Fibroblast of lung (primary cell): ENCODE data around the gene TRIM14.

Source experiments
- EZH2 ChIP-seq: IDR thresholded peaks from 2 replicates; pipeline ENCODE4 v1.5.1; 2012; ENCODE audit warnings: low read length, control low read depth, mild to moderate bottlenecking; ENCODE audit errors: missing control alignments
- TF ChIP-seq, protein P1 (sequence below), 2 donors: IDR thresholded peaks in 1 of 2; conservative IDR thresholded peaks in 1 of 2; 1 replicate in 1 of 2; 2 replicates in 1 of 2; pipeline ENCODE4 v1.5.1; 2011 to 2012; ENCODE audit warnings: low read length in 2 of 2, control low read depth in 1 of 2, inconsistent platforms in 1 of 2, low read depth in 1 of 2, mild to moderate bottlenecking in 1 of 2

DNA sequence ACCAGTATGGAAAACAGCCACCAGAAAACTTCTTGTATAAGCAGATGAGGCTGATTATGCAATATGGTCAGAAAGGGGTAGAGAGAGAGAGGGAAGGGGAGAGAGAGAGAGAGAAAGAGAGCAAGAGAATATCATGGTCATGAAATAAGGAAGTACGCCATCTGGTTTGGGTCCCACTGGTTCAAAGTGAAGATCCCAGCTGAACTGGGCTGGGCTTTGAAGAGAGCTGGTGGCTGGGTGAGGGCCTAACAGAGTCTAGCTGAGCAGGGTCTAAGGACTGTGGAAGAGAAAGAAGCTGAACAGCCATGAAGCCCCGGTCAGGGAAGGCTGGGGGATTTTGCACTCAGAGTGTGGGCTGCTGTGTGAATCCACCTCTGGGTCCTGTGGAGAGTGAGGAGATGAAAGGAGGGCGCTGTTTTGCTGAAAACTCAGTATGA, 14.6 kb downstream of the TRIM14 start:
- TF ChIP-seq, protein P1, sequence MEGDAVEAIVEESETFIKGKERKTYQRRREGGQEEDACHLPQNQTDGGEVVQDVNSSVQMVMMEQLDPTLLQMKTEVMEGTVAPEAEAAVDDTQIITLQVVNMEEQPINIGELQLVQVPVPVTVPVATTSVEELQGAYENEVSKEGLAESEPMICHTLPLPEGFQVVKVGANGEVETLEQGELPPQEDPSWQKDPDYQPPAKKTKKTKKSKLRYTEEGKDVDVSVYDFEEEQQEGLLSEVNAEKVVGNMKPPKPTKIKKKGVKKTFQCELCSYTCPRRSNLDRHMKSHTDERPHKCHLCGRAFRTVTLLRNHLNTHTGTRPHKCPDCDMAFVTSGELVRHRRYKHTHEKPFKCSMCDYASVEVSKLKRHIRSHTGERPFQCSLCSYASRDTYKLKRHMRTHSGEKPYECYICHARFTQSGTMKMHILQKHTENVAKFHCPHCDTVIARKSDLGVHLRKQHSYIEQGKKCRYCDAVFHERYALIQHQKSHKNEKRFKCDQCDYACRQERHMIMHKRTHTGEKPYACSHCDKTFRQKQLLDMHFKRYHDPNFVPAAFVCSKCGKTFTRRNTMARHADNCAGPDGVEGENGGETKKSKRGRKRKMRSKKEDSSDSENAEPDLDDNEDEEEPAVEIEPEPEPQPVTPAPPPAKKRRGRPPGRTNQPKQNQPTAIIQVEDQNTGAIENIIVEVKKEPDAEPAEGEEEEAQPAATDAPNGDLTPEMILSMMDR (conservative IDR thresholded peaks at IDR 0.05 in 1 of 2, IDR thresholded peaks at IDR 0.05 in 1 of 2; ENCODE audit: low read depth in 1 of 2, low read length in 2 of 2): no peak
- no peak for TF ChIP-seq EZH2
